Measurements from ENCODE around the gene COPE.

- TF ChIP-seq CTCF (IDR thresholded peaks at IDR 0.05) (no peak), EZH2 (IDR thresholded peaks at IDR 0.05) (no peak), EZH2phosphoT487 (IDR thresholded peaks at IDR 0.05) (no peak)
Observed at GRCh38 chr19:18876865-18877264, 42.3 kb downstream of the COPE start.

Data from neural progenitor cell (in vitro differentiated cells).